Breast epithelium (tissue), 3 donors: Measurements from ENCODE around the gene FOXA1.

Source experiments
- POLR2A ChIP-seq: fragments of 450-650 bp; IDR thresholded peaks from one replicate; pipeline ENCODE4 v1.6.1; 2016; ENCODE audit warnings: antibody characterized with exemption, mild to moderate bottlenecking, moderate library complexity
- POLR2AphosphoS5 ChIP-seq, 3 donors: sonication (generic); formaldehyde crosslinking; IDR thresholded peaks; one replicate each; pipeline ENCODE4 v1.6.1; 2017; ENCODE audit warnings: antibody characterized with exemption in 3 of 3
- TF ChIP-seq, protein P1 (sequence below), 3 donors: fragments of 450-650 bp; IDR thresholded peaks; one replicate each; pipeline ENCODE4 v1.5.1; 2016 to 2017; ENCODE audit warnings: antibody characterized with exemption in 3 of 3, mild to moderate bottlenecking in 3 of 3, moderate library complexity in 3 of 3

DNA sequence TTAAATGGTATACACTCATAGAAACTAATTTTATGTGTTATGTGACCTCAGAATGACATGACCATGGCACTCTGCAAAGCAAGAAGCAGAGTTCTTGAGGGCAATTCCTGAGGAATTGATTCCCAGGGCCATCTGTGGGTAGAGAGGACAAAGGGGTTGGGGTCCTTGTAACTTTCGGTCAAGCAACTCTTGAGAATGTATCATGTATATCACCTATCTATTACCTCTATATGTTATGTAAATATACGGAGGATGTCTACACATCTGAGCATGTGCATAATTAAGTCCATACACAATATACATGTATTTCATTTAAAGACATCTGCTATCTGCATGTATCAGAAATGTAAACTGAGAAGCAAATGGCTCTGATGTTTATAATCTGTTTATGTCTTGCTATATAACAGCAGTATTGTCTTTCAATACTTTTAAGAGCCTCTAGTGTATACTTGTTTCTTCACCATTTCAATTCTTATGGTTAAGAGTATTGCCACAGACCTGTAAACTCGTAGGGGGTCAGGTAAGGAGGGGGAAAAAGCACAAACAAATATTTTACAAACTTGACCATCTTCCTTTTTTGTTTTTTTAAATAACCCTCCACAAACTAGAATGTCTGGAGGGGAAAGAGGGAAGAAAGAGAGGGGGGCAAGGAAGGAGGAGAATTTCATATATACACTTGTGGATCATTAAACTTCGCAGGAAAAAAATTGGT, 4.5 kb downstream of the FOXA1 start:
- TF ChIP-seq POLR2A: no peak
- no peak for TF ChIP-seq POLR2AphosphoS5 (IDR thresholded peaks at IDR 0.05)
- TF ChIP-seq, protein P1, sequence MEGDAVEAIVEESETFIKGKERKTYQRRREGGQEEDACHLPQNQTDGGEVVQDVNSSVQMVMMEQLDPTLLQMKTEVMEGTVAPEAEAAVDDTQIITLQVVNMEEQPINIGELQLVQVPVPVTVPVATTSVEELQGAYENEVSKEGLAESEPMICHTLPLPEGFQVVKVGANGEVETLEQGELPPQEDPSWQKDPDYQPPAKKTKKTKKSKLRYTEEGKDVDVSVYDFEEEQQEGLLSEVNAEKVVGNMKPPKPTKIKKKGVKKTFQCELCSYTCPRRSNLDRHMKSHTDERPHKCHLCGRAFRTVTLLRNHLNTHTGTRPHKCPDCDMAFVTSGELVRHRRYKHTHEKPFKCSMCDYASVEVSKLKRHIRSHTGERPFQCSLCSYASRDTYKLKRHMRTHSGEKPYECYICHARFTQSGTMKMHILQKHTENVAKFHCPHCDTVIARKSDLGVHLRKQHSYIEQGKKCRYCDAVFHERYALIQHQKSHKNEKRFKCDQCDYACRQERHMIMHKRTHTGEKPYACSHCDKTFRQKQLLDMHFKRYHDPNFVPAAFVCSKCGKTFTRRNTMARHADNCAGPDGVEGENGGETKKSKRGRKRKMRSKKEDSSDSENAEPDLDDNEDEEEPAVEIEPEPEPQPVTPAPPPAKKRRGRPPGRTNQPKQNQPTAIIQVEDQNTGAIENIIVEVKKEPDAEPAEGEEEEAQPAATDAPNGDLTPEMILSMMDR (IDR thresholded peaks at IDR 0.05): no peak
